Liver (tissue), 3 donors: ENCODE results near the gene MED26.

Experiments
- CTCF ChIP-seq: fragments of 150-350 bp; IDR thresholded peaks from 2 replicates; pipeline ENCODE4 v1.5.1; 2017; ENCODE audit warnings: improper control_type of control experiment, low read depth, low read length; ENCODE audit not compliant: missing input control
- MAX ChIP-seq: IDR thresholded peaks from 2 replicates; pipeline ENCODE4 v1.6.1; 2016; ENCODE audit warnings: antibody characterized with exemption
- TAF1 ChIP-seq: conservative IDR thresholded peaks from 2 replicates; pipeline ENCODE4 v1.6.1; 2016; ENCODE audit warnings: antibody characterized with exemption, mild to moderate bottlenecking
- YY1 ChIP-seq: IDR thresholded peaks from 2 replicates; pipeline ENCODE4 v1.6.1; 2016; ENCODE audit warnings: antibody characterized with exemption, mild to moderate bottlenecking
- donor health status: healthy.
- donor health status: healthy.

- TF ChIP-seq YY1 (peak; percentile 63), MAX (peak; percentile 69), CTCF (no peak), TAF1 (no peak)
Measured at GRCh38 chr19:16572332-16573211, 55.4 kb downstream of the MED26 start, which contains the start of gene SLC35E1.
